Calu3 (cell line): ENCODE measurements around the gene HOATZ. TPM values are rescaled to one million over a fixed set of nuclear protein-coding genes. Genes with fewer than 3 reads are reported as not detected.
A peak's percentile ranks its signal among the peaks of the same experiment; 100 is the strongest.

Source experiments
- BruUV-seq: library from RNA; stranded (reverse); fragments of 400-500 nt; replicated peaks from 2 replicates; lab custom pipeline; 2021; lab: Mats Ljungman, UMichigan
- CTCF ChIA-PET: fragments of 300-600 bp; sonication (Branson Sonifier 250); formaldehyde crosslinking; loops from one replicate; lab custom pipeline; 2022; ENCODE audit warnings: antibody characterized with exemption; lab: Charles Lee
- DNase-seq: peaks from one replicate; pipeline ENCODE4 v3.0.0; 2022
- H3K27ac Mint-ChIP-seq: one replicate; pipeline ENCODE4 v1.8.0; 2022; ENCODE audit warnings: mixed read lengths; ENCODE audit not compliant: unreplicated experiment
- H3K27me3 Mint-ChIP-seq: one replicate; pipeline ENCODE4 v1.8.0; 2022; ENCODE audit warnings: mixed read lengths; ENCODE audit not compliant: unreplicated experiment
- H3K36me3 Mint-ChIP-seq: one replicate; pipeline ENCODE4 v1.8.0; 2022; ENCODE audit warnings: mild to moderate bottlenecking, moderate library complexity, mixed read lengths; ENCODE audit not compliant: insufficient read depth, unreplicated experiment
- H3K4me1 Mint-ChIP-seq: one replicate; pipeline ENCODE4 v1.8.0; 2022; ENCODE audit warnings: mild to moderate bottlenecking, low read depth, mixed read lengths; ENCODE audit not compliant: unreplicated experiment
- H3K4me3 Mint-ChIP-seq: one replicate; pipeline ENCODE4 v1.8.0; 2022; ENCODE audit warnings: mild to moderate bottlenecking, low read depth, moderate library complexity, mixed read lengths; ENCODE audit not compliant: unreplicated experiment
- H3K9me3 Mint-ChIP-seq: one replicate; pipeline ENCODE4 v1.8.0; 2022; ENCODE audit warnings: low read depth, mixed read lengths; ENCODE audit not compliant: unreplicated experiment
- CTCF ChIP-seq: fragments of 200-600 bp; IDR thresholded peaks from one replicate; pipeline ENCODE4 v1.8.0; 2022; ENCODE audit warnings: antibody characterized with exemption; ENCODE audit not compliant: unreplicated experiment
- intact Hi-C: fragments of 100-400 bp; cut with micrococcal nuclease; formaldehyde crosslinking; loops from one replicate; pipeline ENCODE4 v1.10.0; 2022; ENCODE audit not compliant: unreplicated experiment
- total RNA-seq: library from RNA; stranded (reverse); gene quantifications from 2 replicates; pipeline ENCODE4 v1.2.3, GENCODE V29; 2022

HOATZ gene
- total RNA-seq, 1 experiment from 2014 or later = not detected

GRCh38 chr11:111581341-111581740 is 66.8 kb downstream of the HOATZ start:
- Mint-ChIP-seq H3K27ac (no peak overlapping the region), H3K27me3 (no peaks in the 10 kb centered on the region), H3K9me3 (no peaks in the 10 kb centered on the region), H3K36me3 (no peaks in the 10 kb centered on the region), H3K4me3 (no peak overlapping the region), H3K4me1 (peaks cover 10% of the 10 kb centered on the region)
- CTCF ChIA-PET = no interaction called here
- DNase-seq = no peak
- no TSS peak for BruUV-seq
- no peak for TF ChIP-seq CTCF
- intact Hi-C loops = no loop called here

GRCh38 chr11:111582163-111582562 is 67.6 kb downstream of the HOATZ start:
- no TSS peak for BruUV-seq

GRCh38 chr11:111582881-111583280 is 68.3 kb downstream of the HOATZ start:
- no TSS peak for BruUV-seq
- DNase-seq = no peak
- TF ChIP-seq CTCF = no peak
- no peak overlapping the region for H3K4me3 Mint-ChIP-seq
- H3K9me3 Mint-ChIP-seq = no peaks in the 10 kb centered on the region
- H3K27me3 Mint-ChIP-seq = no peaks in the 10 kb centered on the region
- no peaks in the 10 kb centered on the region for H3K36me3 Mint-ChIP-seq
- CTCF ChIA-PET = no interaction called here
- no peak overlapping the region for H3K27ac Mint-ChIP-seq
- intact Hi-C loops = no loop called here
- peaks cover 10% of the 10 kb centered on the region for H3K4me1 Mint-ChIP-seq

More at GRCh38 chr11:111582163-111582562, 67.6 kb downstream of the HOATZ start:
- intact Hi-C loops = no loop called here
- H3K27me3 Mint-ChIP-seq = no peaks in the 10 kb centered on the region
- no peaks in the 10 kb centered on the region for H3K36me3 Mint-ChIP-seq
- H3K27ac Mint-ChIP-seq = no peak overlapping the region
- DNase-seq = no peak
- CTCF ChIA-PET = no interaction called here
- no peaks in the 10 kb centered on the region for H3K9me3 Mint-ChIP-seq
- H3K4me3 Mint-ChIP-seq = no peak overlapping the region
- H3K4me1 Mint-ChIP-seq = peaks cover 10% of the 10 kb centered on the region
- TF ChIP-seq CTCF = no peak

- intact Hi-C loops = loop anchor here (5.0 kb wide), 1 partner anchor 192 kb away; no protein-coding TSS in a partner anchor
- TF ChIP-seq CTCF = no peak
- H3K4me3 Mint-ChIP-seq = no peak overlapping the region
These were observed 70.8 kb downstream of the HOATZ start for GRCh38 chr11:111585371-111585770.

More at GRCh38 chr11:111585371-111585770, 70.8 kb downstream of the HOATZ start:
- H3K27ac Mint-ChIP-seq = no peak overlapping the region
- DNase-seq = peak; percentile 24
- peaks cover 10% of the 10 kb centered on the region for H3K4me1 Mint-ChIP-seq
- no peaks in the 10 kb centered on the region for H3K36me3 Mint-ChIP-seq
- CTCF ChIA-PET = no interaction called here
- H3K27me3 Mint-ChIP-seq = no peaks in the 10 kb centered on the region
- no TSS peak for BruUV-seq
- H3K9me3 Mint-ChIP-seq = no peaks in the 10 kb centered on the region
